Tibial nerve (tissue), 4 donors: ENCODE data around the gene KRT13. TPM values are rescaled to one million over a fixed set of nuclear protein-coding genes. Genes with fewer than 3 reads are reported as not detected.

Experiments used
- DNase-seq, 2 donors: peaks; one replicate each; pipeline ENCODE4 v3.0.0-alpha.2; 2019; ENCODE audit warnings: low spot score in 2 of 2
- H3K27ac ChIP-seq, 4 donors: fragments of 200-600 bp; sonication (generic) in 3 of 4; one replicate each; pipeline ENCODE4 v1.5.1; 2017 to 2019; ENCODE audit warnings: mild to moderate bottlenecking in 1 of 4
- H3K27me3 ChIP-seq, 2 donors: fragments of 200-600 bp; sonication (generic) in 1 of 2; one replicate each; pipeline versions ENCODE4 v1.5.1 to v1.6.0; 2017 to 2019
- H3K36me3 ChIP-seq, 3 donors: fragments of 200-600 bp; sonication (generic); one replicate each; pipeline ENCODE4 v1.5.1; 2018 to 2019
- H3K4me1 ChIP-seq, 4 donors: fragments of 200-600 bp; sonication (generic) in 3 of 4; one replicate each; pipeline ENCODE4 v1.5.1; 2017 to 2019
- H3K4me3 ChIP-seq, 4 donors: fragments of 200-600 bp; sonication (generic) in 3 of 4; one replicate each; pipeline ENCODE4 v1.5.1; 2017 to 2019; ENCODE audit warnings: mild to moderate bottlenecking in 1 of 4, moderate library complexity in 1 of 4
- H3K9me3 ChIP-seq, 4 donors: fragments of 200-600 bp; sonication (generic) in 3 of 4; one replicate each; pipeline ENCODE4 v1.5.1; 2017 to 2019
- CTCF ChIP-seq, 5 experiments: fragments of 200-600 bp in 3 of 5; fragments of 450-650 bp in 2 of 5; sonication (generic) in 3 of 5; IDR thresholded peaks; one replicate each; pipeline ENCODE4 v1.5.1; 2016 to 2019; ENCODE audit warnings: antibody characterized with exemption in 5 of 5, mild to moderate bottlenecking in 3 of 5, moderate library complexity in 2 of 5
- EP300 ChIP-seq, 2 donors: sonication (generic); formaldehyde crosslinking; IDR thresholded peaks; one replicate each; pipeline ENCODE4 v1.6.1; 2017; ENCODE audit warnings: antibody characterized with exemption in 2 of 2, mild to moderate bottlenecking in 1 of 2
- POLR2A ChIP-seq, 2 donors: fragments of 450-650 bp; IDR thresholded peaks; one replicate each; pipeline ENCODE4 v1.6.1; 2017; ENCODE audit warnings: antibody characterized with exemption in 2 of 2, mild to moderate bottlenecking in 2 of 2, moderate library complexity in 2 of 2
- WGBS, 2 donors: methylation state at CpG; one replicate each; pipeline ENCODE4 v1.1.5; 2018; 5-methylcytosine and 5-hydroxymethylcytosine counted together
- total RNA-seq, 4 donors: library from RNA; depleted of rRNA; stranded (reverse); fragments of >200 nt; gene quantifications; one replicate each; pipeline ENCODE4 v1.1.0, GENCODE V29; 2016

Gene KRT13
- total RNA-seq, 4 donors from 2014 or later: 0.42 TPM; not detected in 3

DNA sequence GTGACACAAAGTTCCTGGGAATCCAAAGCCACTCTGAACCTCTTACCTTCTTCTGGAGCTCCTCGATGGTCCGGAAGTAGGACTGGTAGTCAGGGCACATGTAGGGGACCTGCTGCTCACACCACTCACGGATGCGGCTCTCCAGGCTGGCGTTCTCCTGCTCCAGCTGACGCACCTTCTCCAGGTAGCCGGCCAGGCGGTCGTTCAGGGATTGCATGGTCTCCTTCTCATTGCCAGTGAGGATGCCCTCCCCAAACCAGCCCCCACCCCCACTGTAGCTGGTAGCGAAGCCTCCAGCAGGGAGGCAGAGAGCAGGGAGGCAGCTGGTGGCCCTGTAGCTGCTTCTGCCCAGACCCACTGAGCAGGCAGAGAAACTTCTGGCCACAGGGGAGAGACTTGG lies 24.8 kb downstream of the KRT13 start:
- DNase-seq: no peak
- Histone ChIP-seq H3K4me1 (no peaks in the 10 kb centered on the region), H3K4me3 (no peak overlapping the region), H3K9me3 (no peaks in the 10 kb centered on the region), H3K27ac (no peak overlapping the region), H3K36me3 (no peaks in the 10 kb centered on the region), H3K27me3 (no peaks in the 10 kb centered on the region)
- 98% methylated on average over 9 to 10 of the region's 10 CpGs for WGBS, 2 donors
- TF ChIP-seq EP300 (IDR thresholded peaks at IDR 0.05) (no peak), CTCF (IDR thresholded peaks at IDR 0.05) (no peak), POLR2A (IDR thresholded peaks at IDR 0.05) (no peak)

DNA sequence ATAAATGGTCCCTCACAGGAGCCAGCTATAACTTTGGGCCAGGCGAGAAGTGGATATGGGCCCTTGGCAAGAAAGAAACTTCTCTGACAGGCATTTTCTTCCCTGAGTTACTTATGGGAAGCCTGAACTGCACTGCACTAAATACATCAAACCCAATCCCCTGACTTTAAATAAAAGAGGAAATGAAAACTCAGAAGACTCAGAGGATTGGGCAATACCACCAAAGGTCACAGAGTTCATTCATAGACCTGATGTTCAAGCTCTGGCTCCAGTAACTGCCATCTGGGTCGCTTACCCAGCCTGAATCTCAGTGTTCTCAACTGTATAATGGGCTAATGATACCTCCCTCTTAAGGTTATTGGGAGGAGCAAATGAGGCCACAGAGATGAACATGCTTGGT lies 25.3 kb downstream of the KRT13 start:
- no peaks in the 10 kb centered on the region for H3K36me3 ChIP-seq
- no peak for DNase-seq
- H3K27me3 ChIP-seq: no peaks in the 10 kb centered on the region
- H3K4me3 ChIP-seq: no peak overlapping the region
- H3K4me1 ChIP-seq: no peaks in the 10 kb centered on the region
- no peak overlapping the region for H3K27ac ChIP-seq
- TF ChIP-seq POLR2A (IDR thresholded peaks at IDR 0.05) (no peak), EP300 (IDR thresholded peaks at IDR 0.05) (no peak), CTCF (IDR thresholded peaks at IDR 0.05) (no peak)
- H3K9me3 ChIP-seq: no peaks in the 10 kb centered on the region
- 49 to 71% methylated on average over 2 of the region's 2 CpGs for WGBS, 2 donors

DNA sequence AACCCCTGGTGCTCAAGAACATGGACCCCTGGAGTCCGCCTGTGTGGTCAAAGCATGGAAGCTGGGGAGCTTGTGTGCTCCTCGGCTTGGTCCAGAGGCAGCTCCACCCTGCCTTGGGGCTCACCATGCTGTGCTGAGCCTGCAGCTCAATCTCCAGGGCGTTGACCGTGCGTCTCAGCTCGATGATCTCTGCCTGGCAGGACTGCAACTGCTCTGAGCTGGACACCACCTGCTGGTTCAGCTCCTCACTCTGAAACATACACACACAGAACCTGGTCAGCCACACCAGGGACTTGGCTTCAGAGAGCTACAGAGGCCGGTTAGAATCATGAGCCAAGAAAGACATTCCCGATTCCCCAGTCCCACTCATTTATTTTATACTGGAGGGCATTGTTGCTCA lies 27.2 kb downstream of the KRT13 start:
- WGBS, 2 donors: 68 to 84% methylated on average over 4 to 7 of the region's 8 CpGs
- Histone ChIP-seq H3K36me3 (no peaks in the 10 kb centered on the region), H3K27ac (no peak overlapping the region), H3K27me3 (no peaks in the 10 kb centered on the region), H3K4me3 (no peak overlapping the region), H3K9me3 (peaks cover 0 to 4% (median 0%) of the 10 kb centered on the region in 4 donors), H3K4me1 (no peaks in the 10 kb centered on the region)
- no peak for DNase-seq
- TF ChIP-seq POLR2A (IDR thresholded peaks at IDR 0.05) (no peak), CTCF (IDR thresholded peaks at IDR 0.05) (no peak), EP300 (IDR thresholded peaks at IDR 0.05) (no peak)

DNA sequence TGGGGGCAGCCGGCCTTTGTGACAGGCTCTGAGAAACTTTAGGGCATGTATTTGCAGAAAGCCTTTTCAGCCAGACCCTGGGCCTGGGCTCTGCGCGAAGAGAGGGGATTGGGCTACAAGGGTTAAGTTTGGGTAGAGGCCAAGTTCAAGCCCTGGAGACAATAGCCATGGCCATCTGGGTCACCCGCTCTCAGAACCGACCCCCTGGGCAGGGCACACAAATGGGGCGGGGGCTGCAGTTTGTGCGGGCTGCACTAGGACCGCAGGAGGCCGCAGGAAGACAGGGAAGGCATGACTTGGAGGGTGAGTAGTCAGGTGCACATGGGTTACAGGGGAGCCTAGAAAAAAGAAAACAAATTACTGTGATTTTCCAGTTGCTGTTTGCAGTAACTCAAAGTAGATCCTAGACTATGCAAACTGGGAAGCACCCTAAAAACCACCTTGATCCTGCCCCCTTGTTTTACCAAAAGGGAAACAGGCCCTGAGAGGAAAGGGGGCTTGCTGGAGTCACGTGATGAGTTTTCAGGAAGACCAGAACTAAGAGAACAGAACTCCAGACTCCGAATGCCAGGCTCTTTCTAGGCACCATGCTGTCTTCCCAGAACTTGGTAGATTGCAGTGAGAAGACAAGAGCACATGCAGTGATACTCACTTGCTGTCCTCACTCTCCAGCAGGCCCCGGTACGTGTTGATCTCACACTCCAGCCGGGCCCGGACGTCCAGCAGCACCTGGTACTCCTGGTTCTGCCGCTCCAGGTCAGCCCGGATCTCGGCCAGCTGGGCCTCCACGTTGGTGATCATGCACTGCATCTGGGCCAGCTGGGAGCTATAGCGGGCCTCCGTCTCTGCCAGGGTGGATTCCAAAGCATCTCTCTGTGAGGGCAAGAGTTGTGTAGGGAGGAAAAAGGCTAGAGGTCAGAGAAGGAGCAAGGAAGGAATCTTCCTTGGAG lies 28.3 kb downstream of the KRT13 start:
- Histone ChIP-seq H3K4me3 (no peak overlapping the region), H3K27me3 (no peaks in the 10 kb centered on the region), H3K36me3 (no peaks in the 10 kb centered on the region), H3K27ac (peak overlapping the region in 1 of 4 donors; percentile 17), H3K9me3 (peaks cover 0 to 4% (median 0%) of the 10 kb centered on the region in 4 donors), H3K4me1 (no peaks in the 10 kb centered on the region)
- TF ChIP-seq EP300 (IDR thresholded peaks at IDR 0.05): no peak
- TF ChIP-seq CTCF (IDR thresholded peaks at IDR 0.05): no peak
- TF ChIP-seq POLR2A (IDR thresholded peaks at IDR 0.05): no peak
- 59 to 63% methylated on average over 22 of the region's 22 CpGs for WGBS, 2 donors
- DNase-seq: no peak

GRCh38 chr17:41475421-41475820 lies 30.0 kb downstream of the KRT13 start:
- no peak overlapping the region for H3K4me3 ChIP-seq
- no peaks in the 10 kb centered on the region for H3K36me3 ChIP-seq
- no peaks in the 10 kb centered on the region for H3K27me3 ChIP-seq
- H3K4me1 ChIP-seq: no peaks in the 10 kb centered on the region
- no peak overlapping the region for H3K27ac ChIP-seq
- WGBS, 2 donors: 96 to 100% methylated on average over 2 to 4 of the region's 4 CpGs
- TF ChIP-seq EP300 (IDR thresholded peaks at IDR 0.05) (no peak), POLR2A (IDR thresholded peaks at IDR 0.05) (no peak), CTCF (IDR thresholded peaks at IDR 0.05) (no peak)
- peaks cover 0 to 4% (median 0%) of the 10 kb centered on the region in 4 donors for H3K9me3 ChIP-seq
- DNase-seq: no peak
